K562 (cell line): ENCODE results near the gene PPIL1. TPM values are rescaled to one million over a fixed set of nuclear protein-coding genes. Genes with fewer than 3 reads are reported as not detected.

Source experiments
- CAMTA2 ChIP-seq: fragments of 250-450 bp; sonication (Bioruptor Pico); conservative IDR thresholded peaks from 2 replicates; pipeline ENCODE4 v1.5.1; 2022
- CUX1 ChIP-seq: fragments of 200-800 bp; sonication (Bioruptor generic); IDR thresholded peaks from 2 replicates; pipeline ENCODE4 v1.6.1; 2016; ENCODE audit warnings: missing genetic modification characterization, missing compliant biosample characterization
- GTF2E2 ChIP-seq: fragments of 200-800 bp; sonication (Bioruptor generic); IDR thresholded peaks from 2 replicates; pipeline ENCODE4 v1.6.1; 2016; ENCODE audit warnings: missing genetic modification characterization, missing compliant biosample characterization
- HEY1 ChIP-seq: fragments of 250-450 bp; sonication (Bioruptor Pico); IDR thresholded peaks from 2 replicates; pipeline ENCODE4 v1.5.0; 2020; ENCODE audit warnings: mild to moderate bottlenecking, moderate library complexity, borderline replicate concordance
- PCBP2 ChIP-seq: fragments of 200-400 bp; formaldehyde crosslinking; IDR thresholded peaks from 2 replicates; pipeline ENCODE4 v1.6.1; 2018; ENCODE audit warnings: low read length, low read depth, mild to moderate bottlenecking, moderate library complexity; ENCODE audit not compliant: poor library complexity, severe bottlenecking
- RFX7 ChIP-seq: fragments of 250-450 bp; sonication (Bioruptor Pico); IDR thresholded peaks from 2 replicates; pipeline ENCODE4 v1.5.1; 2021; ENCODE audit warnings: mild to moderate bottlenecking
- RREB1 ChIP-seq: fragments of 250-450 bp; sonication (Bioruptor Pico); IDR thresholded peaks from 2 replicates; pipeline ENCODE4 v1.4.0; 2020
- THRAP3 ChIP-seq: fragments of 450-650 bp; IDR thresholded peaks from 2 replicates; pipeline ENCODE4 v1.6.1; 2016; ENCODE audit warnings: mild to moderate bottlenecking, inconsistent platforms, borderline replicate concordance
- XRCC3 ChIP-seq: fragments of 450-650 bp; IDR thresholded peaks from 2 replicates; pipeline ENCODE4 v1.6.1; 2017; ENCODE audit warnings: mild to moderate bottlenecking, moderate library complexity
- XRCC5 ChIP-seq: fragments of 200-400 bp; formaldehyde crosslinking; IDR thresholded peaks from 2 replicates; pipeline ENCODE4 v1.6.1; 2017; ENCODE audit warnings: low read depth, mild to moderate bottlenecking, low read length
- ZNF592 ChIP-seq: fragments of 450-650 bp; IDR thresholded peaks from 2 replicates; pipeline ENCODE4 v1.6.1; 2017; ENCODE audit warnings: antibody characterized with exemption, mild to moderate bottlenecking
- ZNF699 ChIP-seq: fragments of 250-450 bp; sonication (Bioruptor Pico); IDR thresholded peaks from 2 replicates; pipeline ENCODE4 v1.8.0; 2021; ENCODE audit warnings: mild to moderate bottlenecking, moderate library complexity; ENCODE audit not compliant: insufficient replicate concordance
- polyA plus RNA-seq, 8 experiments: library from polyadenylated mRNA; depleted of rRNA in 4 of 8; stranded (reverse) in 5 of 8; unstranded in 3 of 8; fragments of >200 nt; fragmentation: Nextera tagmentation in 2 of 8; fragmentation: Illumina TruSeq in 1 of 8; extraction: Ambion mirVana in 2 of 8; extraction: Trizol in 1 of 8; gene quantifications; 2 replicates each; pipeline versions ENCODE4 v1.2.1 to v1.2.3, GENCODE V29; 2011 to 2014; ENCODE audit warnings: inconsistent platforms in 1 of 8, missing spikeins in 1 of 8
- total RNA-seq, 7 experiments: library from RNA; depleted of rRNA in 6 of 7; stranded (reverse); fragments of >200 nt in 6 of 7; fragmentation: Illumina TruSeq in 2 of 7; extraction: Trizol in 2 of 7; gene quantifications; 2 replicates each; pipeline versions ENCODE4 v1.2.1 to v1.2.3, GENCODE V29; 2011 to 2021; ENCODE audit warnings: low replicate concordance in 1 of 7
- TF ChIP-seq, protein P1 (sequence below): fragments of 250-450 bp; sonication (Bioruptor Pico); IDR thresholded peaks from 2 replicates; pipeline ENCODE4 v1.8.0; 2021; ENCODE audit warnings: moderate library complexity, mild to moderate bottlenecking, inconsistent platforms

Gene PPIL1
- total and polyA plus RNA-seq, 9 of the 15 experiments (the other 6 are each of a cell fraction or from before 2014, with no cell fraction given), result 65.8 to 205 (median 130) TPM

- TF ChIP-seq ZNF592 (peak; percentile 99), CUX1 (CRISPR knock-in tag) (peak; percentile 52; the same call in 1 of the 2 replicates), RREB1 (CRISPR knock-in tag) (no peak), XRCC3 (no peak), THRAP3 (no peak), ZNF699 (peak; percentile 45), PCBP2 (no peak), XRCC5 (no peak), GTF2E2 (tag) (no peak), CAMTA2 (no peak), RFX7 (CRISPR knock-in tag) (no peak), HEY1 (CRISPR knock-in tag) (no peak)
- TF ChIP-seq, protein P1, sequence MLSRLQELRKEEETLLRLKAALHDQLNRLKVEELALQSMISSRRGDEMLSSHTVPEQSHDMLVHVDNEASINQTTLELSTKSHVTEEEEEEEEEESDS (CRISPR knock-in tag), result 0 out of 2 replicates have a peak, but pooled peaks have one; percentile 25
Measured at GRCh38 chr6:36884610-36885009, 10.0 kb upstream of the PPIL1 start (continued).
